Transverse colon (tissue), 4 donors: ENCODE results near the gene SNED1. TPM values are rescaled to one million over a fixed set of nuclear protein-coding genes. Genes with fewer than 3 reads are reported as not detected.

Experiments
- DNase-seq: peaks from one replicate; pipeline ENCODE4 v3.0.0-alpha.2; 2019
- H3K27ac ChIP-seq, 4 donors: fragments of 200-600 bp; sonication (generic); 2 replicates each; pipeline ENCODE4 v1.5.1; 2016 to 2018; ENCODE audit warnings: inconsistent platforms in 4 of 4
- H3K27me3 ChIP-seq: fragments of 200-600 bp; sonication (generic); 2 replicates; pipeline ENCODE4 v1.5.1; 2017; ENCODE audit warnings: inconsistent platforms
- H3K36me3 ChIP-seq, 4 donors: fragments of 200-600 bp; sonication (generic); 2 replicates each; pipeline ENCODE4 v1.5.1; 2017 to 2019; ENCODE audit warnings: inconsistent platforms in 4 of 4
- H3K4me1 ChIP-seq, 4 donors: fragments of 200-600 bp; sonication (generic); 2 replicates each; pipeline ENCODE4 v1.5.1; 2017 to 2020; ENCODE audit warnings: inconsistent platforms in 4 of 4
- H3K4me3 ChIP-seq, 4 donors: fragments of 200-600 bp; sonication (generic); 1 replicate in 1 of 4; 2 replicates in 3 of 4; pipeline versions ENCODE4 v1.5.1 to v1.6.1; 2017 to 2019; ENCODE audit warnings: inconsistent platforms in 4 of 4
- H3K9me3 ChIP-seq, 2 donors: fragments of 200-600 bp; sonication (generic); 2 replicates each; pipeline ENCODE4 v1.5.1; 2017 to 2019; ENCODE audit warnings: inconsistent platforms in 2 of 2
- CTCF ChIP-seq, 5 experiments: fragments of 200-600 bp in 3 of 5; fragments of 450-650 bp in 2 of 5; sonication (generic) in 3 of 5; IDR thresholded peaks; 1 replicate in 2 of 5; 2 replicates in 3 of 5; pipeline ENCODE4 v1.5.1; 2016 to 2017; ENCODE audit warnings: antibody characterized with exemption in 5 of 5, inconsistent platforms in 3 of 5, mild to moderate bottlenecking in 2 of 5, moderate library complexity in 1 of 5
- EP300 ChIP-seq: sonication (generic); formaldehyde crosslinking; IDR thresholded peaks from one replicate; pipeline ENCODE4 v1.6.1; 2017; ENCODE audit warnings: antibody characterized with exemption, low read depth
- POLR2A ChIP-seq: fragments of 450-650 bp; IDR thresholded peaks from one replicate; pipeline ENCODE4 v1.6.1; 2016; ENCODE audit warnings: antibody characterized with exemption, mild to moderate bottlenecking, moderate library complexity
- POLR2AphosphoS5 ChIP-seq, 3 donors: sonication (generic); formaldehyde crosslinking; IDR thresholded peaks; one replicate each; pipeline ENCODE4 v1.6.1; 2016; ENCODE audit warnings: antibody characterized with exemption in 3 of 3
- WGBS, 2 donors: methylation state at CpG; one replicate each; pipeline ENCODE4 v1.1.5; 2018; ENCODE audit warnings: low coverage in 1 of 2; 5-methylcytosine and 5-hydroxymethylcytosine counted together
- in situ Hi-C, 4 donors: fragments of 200-750 bp; cut with MboI; loops; one replicate each; pipeline versions ENCODE4 v1.15.0 to v1.15.1; 2017; ENCODE audit warnings: low sequenced_read_pairs in 3 of 4, low pct_ligation_motif_present in 1 of 4, low pct_unique_long_range_greater_than_20kb in 1 of 4
- intact Hi-C: fragments of 100-400 bp; cut with DNase I; formaldehyde crosslinking; loops from one replicate; pipeline ENCODE4 v1.15.1; 2023; ENCODE audit warnings: low total_unique reads
- total RNA-seq, 4 donors: library from RNA; depleted of rRNA; stranded (reverse); fragments of >200 nt; gene quantifications; one replicate each; pipeline ENCODE4 v1.1.0, GENCODE V29; 2016

SNED1 gene
- 10 to 100 TPM in 3 of 4 donors, 1 to 10 TPM in 1; 8.2 to 65.5 (median 30.0) TPM for total RNA-seq

GRCh38 chr2:240997856-240998705 lies at the start of gene SNED1:
Gene SNED1 (plus strand): TSS chr2:240998618. CDS start chr2:240998838, 220 bp downstream.
- Histone ChIP-seq H3K9me3 (no peaks in the 10 kb centered on the region), H3K27me3 (peaks cover 7% of the 10 kb centered on the region), H3K4me3 (peak within 1 kb of the TSS; percentile 48 to 66 (median 60)), H3K36me3 (no peaks in the 10 kb centered on the region), H3K4me1 (peaks cover 0 to 26% (median 10%) of the 10 kb centered on the region in 4 donors), H3K27ac (peak within 1 kb of the TSS; percentile 45 to 83 (median 80))
- in situ Hi-C loops (no loop called here), intact Hi-C loops (no loop called here)
- TF ChIP-seq EP300 (no peak), CTCF (IDR thresholded peaks at IDR 0.05) (no peak), POLR2A (no peak), POLR2AphosphoS5 (IDR thresholded peaks at IDR 0.05) (peak in 2 of 3 donors; percentile 18 to 31)
- 13% methylated on average over 29 of the region's 61 CpGs; no CpG with 5 or more reads in 1 of the 2 donors for WGBS, 2 donors
- DNase-seq, result peak; percentile 90

GRCh38 chr2:240948905-240949790 lies 49.3 kb upstream of the SNED1 start:
- intact Hi-C loops, result no loop called here
- Histone ChIP-seq H3K36me3 (no peaks in the 10 kb centered on the region), H3K27ac (no peak overlapping the region), H3K9me3 (no peaks in the 10 kb centered on the region), H3K4me1 (no peaks in the 10 kb centered on the region), H3K27me3 (no peaks in the 10 kb centered on the region), H3K4me3 (no peak overlapping the region)
- WGBS, 2 donors, result 75% methylated on average over 23 of the region's 23 CpGs; no CpG with 5 or more reads in 1 of the 2 donors
- peak; percentile 3 for DNase-seq
- no peak for TF ChIP-seq POLR2A
- no peak for TF ChIP-seq EP300
- no peak for TF ChIP-seq CTCF (IDR thresholded peaks at IDR 0.05)
- in situ Hi-C loops, result no loop called here

GRCh38 chr2:240949791-240950705 lies 48.4 kb upstream of the SNED1 start:
- DNase-seq, result peak; percentile 3

More at GRCh38 chr2:240949791-240950705, 48.4 kb upstream of the SNED1 start:
- H3K9me3 ChIP-seq, result no peaks in the 10 kb centered on the region
- H3K36me3 ChIP-seq, result no peaks in the 10 kb centered on the region
- TF ChIP-seq POLR2AphosphoS5 (IDR thresholded peaks at IDR 0.05) (no peak), EP300 (no peak), CTCF (IDR thresholded peaks at IDR 0.05) (no peak), POLR2A (no peak)
- in situ Hi-C loops, result no loop called here
- H3K27me3 ChIP-seq, result no peaks in the 10 kb centered on the region
- no peak overlapping the region for H3K4me3 ChIP-seq
- no peaks in the 10 kb centered on the region for H3K4me1 ChIP-seq
- 83 to 92% methylated on average over 4 to 14 of the region's 14 CpGs for WGBS, 2 donors
- H3K27ac ChIP-seq, result no peak overlapping the region
- intact Hi-C loops, result no loop called here
